Activated CD4-positive, alpha-beta T cell treated with anti-CD3 and anti-CD28 coated beads, Interleukin-2, amount 50 U/mL, for 4 hours (primary cell): Measurements from ENCODE around the gene TSC2.

Experiments used
- DNase-seq, 2 experiments: peaks; one replicate each; pipeline ENCODE4 v3.0.0-alpha.2; 2020

TSC2 gene

DNA sequence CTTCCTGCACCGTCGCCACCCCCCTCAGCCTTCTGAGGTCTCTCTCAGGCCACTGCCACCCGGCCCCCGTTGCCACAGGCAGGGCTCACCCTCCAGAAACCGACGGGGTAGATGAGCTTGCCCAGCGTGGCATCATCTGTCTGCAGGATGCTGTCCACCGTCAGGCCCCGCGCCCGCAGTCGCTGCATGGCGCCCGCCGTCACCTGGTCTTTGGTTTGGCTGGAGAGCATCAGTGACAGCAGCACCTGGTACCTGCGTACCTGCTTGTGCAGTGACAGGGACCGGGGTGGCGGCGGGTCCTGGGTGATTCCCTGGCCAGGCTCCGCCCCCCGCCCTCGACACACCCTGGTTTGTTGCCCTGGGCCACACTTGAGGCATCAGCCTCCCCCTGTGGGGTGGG lies 3.2 kb upstream of the TSC2 start:
- no peak for DNase-seq

DNA sequence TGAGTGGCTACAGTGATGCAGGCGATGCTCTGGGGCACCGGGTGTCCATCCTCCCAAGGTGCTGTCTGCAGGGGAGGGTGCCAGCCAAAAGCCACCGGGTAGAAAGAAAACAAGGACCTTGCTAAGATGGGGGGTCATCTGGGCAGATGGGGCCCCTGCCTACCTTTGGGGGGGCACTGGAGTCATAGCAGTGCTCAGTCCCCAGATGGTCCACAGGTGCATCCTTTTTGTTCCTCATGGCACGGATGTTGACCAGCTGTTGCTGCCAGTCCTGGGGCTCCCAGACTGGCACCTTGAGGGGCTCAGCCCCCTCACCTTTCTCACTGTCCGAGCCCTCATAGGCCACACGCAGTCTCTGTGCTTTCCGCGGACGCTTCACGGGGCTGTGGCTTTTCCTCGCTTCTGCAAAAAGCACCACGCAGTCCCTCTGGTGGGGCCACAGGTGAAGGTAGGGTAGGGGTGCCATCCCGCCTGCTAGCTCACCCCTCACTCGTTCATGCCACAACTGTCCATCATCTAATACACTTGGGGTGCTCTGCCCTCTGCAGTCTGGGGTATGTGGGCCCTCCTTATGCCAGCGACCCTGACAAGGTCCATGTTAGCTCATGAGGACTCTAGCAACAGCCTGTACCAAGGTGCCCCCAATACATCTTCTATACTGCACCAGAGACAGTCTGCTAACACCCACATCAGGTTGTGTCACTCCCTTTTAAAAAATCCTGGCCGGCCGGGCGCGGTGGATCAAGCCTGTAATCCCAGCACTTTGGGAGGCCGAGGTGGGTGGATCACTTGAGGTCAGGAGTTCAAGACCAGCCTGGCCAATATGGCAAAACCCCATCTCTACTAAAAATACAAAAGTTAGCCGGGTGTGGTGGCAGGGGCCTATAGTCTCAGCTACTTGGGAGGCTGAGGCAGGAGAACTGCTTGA lies 1.6 kb upstream of the TSC2 start:
- no peak for DNase-seq

DNA sequence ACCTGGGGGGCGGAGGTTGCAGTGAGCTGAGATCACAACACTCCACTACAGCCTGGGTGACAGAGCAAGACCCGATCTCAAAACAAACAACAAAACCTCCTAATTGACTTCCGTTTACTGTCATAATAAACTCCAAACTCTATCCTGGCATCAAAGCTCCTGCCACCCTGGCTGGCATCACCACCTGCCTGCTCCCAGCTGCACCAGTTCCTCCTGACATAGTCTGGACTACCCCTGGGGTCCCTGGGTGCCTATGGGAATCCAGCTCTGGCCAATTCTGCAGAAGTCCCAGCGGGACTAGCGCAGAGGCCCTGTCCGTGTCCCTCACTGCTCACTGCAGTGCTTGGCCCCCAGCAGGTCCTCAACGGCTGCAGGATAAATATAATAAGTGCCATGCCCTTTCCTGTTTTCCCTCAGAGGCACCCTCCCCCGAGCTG lies 874 bp upstream of the TSC2 start:
- no peak for DNase-seq

DNA sequence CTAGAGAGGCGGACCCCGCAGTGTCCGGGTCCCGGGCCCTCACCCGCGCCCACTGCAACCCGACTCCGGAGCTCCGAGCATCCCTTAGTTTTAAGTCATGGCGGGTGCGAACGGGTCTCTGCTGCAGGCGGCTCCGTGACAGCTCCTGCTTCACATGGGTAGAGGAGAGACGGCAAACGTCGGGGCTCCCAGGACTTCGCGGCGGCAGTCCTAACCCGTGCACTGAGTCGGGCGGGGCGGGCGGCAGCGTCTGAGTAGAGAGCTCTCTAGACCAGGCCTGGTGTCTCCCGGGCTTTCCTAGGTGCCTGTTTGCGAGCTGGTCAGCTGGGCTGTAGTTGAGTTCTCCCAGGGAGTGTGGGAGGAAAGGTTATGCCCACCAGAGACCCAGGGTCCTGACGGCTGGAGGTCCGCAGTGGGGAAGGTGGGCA lies 345 bp downstream of the TSC2 start:
- DNase-seq, result peak in 1 of 2 experiments; percentile 9

DNA sequence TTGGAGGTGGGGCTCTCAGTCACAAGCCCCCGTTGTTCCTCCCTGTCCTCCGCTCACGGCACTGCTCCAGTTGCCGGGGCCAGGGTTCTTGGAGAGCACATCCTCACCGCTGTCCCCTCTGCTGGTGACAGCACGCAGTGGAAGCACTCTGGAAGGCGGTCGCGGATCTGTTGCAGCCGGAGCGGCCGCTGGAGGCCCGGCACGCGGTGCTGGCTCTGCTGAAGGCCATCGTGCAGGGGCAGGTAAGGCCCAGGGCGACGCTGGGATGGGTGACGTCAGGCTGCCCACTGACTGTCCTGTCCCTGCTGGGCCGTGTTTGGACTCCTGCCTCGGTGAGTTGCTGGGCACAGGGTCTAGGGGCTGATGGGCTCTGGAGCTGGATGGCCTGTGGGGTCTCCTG lies 5.4 kb downstream of the TSC2 start:
- DNase-seq, result no peak

DNA sequence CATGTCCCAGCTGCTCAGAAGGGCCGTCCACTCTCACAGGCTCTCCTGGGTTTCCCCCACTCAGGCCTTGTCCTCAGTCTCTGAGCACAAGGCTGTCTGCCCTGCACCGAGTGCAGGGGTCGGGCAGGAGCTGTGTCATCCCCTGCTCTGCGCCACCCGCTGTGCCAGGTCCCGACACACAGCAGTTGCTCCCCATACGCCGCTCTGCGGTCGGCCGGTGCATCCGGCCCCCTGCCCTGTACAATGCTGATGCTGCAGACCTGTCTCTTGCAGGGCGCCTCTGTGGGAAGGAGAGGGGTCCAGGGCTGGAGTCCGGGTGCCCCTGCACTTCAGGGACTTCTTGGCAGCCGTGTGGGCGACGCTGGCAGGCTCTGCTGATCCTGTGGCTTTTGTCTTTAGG lies 6.1 kb downstream of the TSC2 start:
- no peak for DNase-seq

DNA sequence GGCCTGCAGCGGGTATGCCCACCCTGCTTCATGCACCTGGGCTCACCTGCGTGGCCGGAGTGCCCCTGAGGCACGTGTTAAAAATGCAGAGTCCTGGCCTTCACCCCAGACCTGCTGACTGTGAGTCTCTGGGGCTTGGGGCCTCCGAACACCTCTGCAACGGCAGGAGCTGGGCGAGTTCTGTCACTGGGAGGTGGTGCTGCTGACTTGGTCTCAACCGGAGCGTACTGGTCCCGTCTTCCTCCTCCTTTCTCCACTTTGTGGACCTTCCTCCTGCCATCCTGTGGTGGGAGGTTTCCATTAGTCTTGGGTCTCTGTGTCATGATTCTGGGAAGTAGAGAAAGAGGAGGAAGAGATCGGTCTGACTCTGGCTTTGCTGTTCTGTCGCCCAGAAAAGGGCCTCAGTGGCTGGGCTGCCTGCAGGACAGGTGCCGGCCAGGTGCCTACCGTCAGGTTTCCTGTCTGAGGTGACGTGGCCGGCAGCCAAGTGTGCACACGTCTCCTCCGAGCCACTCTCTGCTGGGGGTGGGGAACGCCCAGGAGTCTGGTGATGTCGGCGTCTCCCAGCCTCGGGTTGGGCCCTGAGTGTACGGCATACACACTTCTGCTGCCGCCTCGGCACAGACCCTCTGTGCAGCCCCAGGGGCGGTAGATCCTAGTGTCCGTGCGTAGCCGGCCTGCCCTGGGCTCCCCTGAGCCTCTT lies 6.9 kb downstream of the TSC2 start:
- no peak for DNase-seq

DNA sequence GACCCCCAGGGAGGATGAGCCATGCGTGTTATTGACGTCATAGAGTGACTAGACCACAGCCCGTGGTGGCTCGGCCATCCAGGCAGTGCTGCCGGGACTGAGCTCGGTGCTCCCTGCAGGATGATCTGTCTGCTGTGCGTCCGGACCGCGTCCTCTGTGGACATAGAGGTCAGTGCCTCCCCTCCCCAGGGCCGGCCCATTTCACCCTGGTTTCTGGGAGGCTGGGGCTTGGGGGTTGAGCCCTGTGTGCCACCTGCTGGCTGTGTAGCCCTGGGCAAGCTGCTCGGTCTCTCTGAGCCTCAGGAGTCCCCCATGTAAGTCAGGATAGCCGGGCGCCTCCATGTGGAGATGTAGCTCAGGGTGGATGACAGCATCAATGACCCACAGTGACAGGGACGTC lies 8.3 kb downstream of the TSC2 start:
- DNase-seq, result no peak

DNA sequence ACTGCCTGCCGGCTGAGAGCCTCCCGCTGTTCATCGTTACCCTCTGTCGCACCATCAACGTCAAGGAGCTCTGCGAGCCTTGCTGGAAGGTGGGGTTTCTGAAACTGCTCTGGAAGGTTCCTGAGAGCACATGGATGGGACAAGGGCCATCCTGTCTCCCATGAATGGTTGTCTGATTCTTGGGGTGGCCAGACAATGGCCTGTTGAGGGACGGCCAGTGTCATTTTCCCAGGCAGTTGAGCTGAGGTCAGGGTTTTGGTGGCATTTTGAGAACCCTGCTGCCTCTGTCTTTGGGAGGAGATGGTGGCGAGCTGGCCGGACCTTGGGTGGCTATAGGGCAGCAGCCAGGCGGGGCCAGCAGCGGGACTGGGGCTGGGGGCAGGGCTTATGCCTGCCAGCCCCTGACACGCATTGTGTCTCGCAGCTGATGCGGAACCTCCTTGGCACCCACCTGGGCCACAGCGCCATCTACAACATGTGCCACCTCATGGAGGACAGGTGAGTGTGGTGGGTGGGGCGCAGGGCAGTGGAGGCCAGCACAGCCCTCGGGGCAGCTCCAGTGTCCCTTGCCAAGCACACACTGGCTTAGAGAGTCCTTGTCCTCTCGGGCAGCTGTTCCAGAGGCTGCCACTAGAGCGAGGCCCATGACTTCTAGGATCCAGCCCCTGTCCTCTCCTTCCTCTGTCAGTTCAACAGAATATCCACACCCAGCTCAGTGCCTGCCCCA lies 9.1 kb downstream of the TSC2 start:
- no peak for DNase-seq

DNA sequence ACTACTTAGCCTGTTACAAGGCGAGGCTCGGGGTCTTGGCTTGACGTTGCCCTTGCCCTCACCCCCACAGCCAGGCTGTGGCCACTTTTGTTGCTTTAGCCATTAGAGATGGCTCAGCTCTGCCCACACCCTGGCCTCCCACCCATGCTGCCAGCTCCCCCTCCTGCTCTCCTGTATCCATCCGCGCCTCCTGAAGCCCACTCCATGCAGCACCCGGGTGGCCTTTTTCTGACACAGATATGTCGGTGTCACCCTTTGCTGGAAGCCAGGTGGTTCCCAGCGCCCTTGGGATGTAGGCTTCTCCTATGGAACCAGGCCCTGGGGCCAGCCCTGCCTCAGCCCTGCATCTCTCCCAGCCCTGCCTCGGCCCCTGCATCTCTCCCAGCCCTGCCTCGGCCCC lies 9.7 kb downstream of the TSC2 start:
- DNase-seq, result no peak

DNA sequence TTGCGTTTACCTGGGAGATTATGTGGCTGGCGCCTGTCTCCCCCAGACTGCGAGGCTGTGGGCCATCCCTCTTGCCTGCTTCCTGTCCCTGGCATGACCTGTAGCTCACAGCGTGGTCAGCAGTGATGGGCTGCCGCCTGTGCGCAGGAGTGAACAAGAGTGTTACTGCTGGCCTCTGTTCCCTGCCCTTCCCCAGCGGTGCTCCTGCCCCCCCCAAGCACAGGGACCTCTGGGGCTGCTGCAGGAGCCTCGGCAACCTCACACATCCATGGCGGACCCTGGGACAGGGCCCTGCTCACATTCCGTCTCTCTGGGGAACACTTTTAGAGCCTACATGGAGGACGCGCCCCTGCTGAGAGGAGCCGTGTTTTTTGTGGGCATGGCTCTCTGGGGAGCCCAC lies 10.6 kb downstream of the TSC2 start:
- no peak for DNase-seq

DNA sequence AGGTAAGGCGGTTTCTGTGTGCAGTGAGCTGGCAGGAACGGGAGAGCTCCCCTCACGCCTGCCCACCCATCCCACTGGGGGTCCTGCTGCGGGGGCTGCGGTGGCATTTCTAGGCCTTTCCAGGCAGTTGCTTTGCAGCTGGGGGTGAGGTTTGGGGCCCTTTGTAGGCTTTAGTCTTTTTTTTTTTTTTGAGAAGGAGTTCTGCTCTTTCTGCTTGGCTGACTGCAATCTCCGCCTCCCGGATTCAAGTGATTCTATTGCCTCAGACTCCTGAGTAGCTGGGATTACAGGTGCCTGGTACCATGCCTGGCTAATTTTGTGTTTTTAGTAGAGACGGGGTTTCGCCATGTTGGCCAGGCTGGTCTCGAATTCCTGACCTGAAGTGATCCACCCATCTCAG lies 11.1 kb downstream of the TSC2 start:
- DNase-seq, result no peak

DNA sequence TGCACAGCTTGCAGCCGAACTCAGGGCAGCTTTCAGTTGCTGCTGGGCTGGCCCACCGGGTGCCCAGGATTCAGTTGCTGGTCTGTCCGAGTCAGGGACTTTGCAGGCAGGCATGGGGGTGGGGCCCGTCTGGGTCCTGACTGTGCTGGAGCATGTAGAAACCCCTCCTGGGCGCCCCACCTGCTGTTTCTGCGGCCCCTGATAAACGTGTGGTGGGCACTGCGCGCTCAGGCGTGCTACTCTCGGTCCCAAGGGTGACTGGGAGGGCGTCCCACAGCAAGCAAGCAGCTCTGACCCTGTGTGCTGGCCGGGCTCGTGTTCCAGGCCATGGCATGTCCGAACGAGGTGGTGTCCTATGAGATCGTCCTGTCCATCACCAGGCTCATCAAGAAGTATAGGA lies 12.6 kb downstream of the TSC2 start:
- DNase-seq, result no peak

DNA sequence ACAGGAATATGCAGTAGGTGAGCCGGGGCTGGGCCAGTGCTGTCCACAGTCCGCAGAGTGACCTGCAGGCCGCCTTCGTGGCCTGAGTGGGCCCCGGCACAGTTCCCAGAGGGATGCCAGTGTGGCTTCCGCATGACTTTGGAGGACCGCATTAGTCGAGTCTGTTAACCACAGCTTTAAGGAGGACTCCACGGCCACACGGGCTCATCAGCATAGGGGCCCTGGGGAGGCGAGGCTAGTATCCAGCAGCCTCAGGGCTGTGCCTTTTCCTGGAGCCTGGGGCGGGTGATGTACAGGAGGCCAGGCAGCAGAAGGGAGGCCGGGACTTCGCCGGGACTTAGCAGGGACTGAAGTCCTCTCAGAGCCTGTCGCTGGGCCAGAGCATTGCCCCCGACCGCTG lies 13.2 kb downstream of the TSC2 start:
- DNase-seq, result no peak

DNA sequence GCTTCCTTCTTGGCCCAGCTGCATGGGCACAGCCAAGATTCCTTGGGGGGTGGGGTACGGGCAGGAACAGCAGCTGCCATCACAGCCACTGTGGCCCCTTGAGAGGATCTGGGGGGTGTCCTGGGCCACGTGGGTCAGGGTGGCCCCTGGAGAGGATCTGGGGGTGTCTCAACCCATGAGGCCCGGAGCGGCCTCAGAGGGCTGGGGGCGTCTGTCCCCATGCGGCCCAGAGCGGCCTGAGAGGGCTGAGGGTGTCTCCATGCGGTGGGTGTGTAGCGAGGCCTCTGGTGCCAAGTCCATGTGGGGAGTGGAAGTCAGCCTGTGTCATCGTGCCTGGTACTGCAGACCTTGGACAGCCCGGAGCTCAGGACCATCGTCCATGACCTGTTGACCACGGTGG lies 13.7 kb downstream of the TSC2 start:
- DNase-seq, result no peak

DNA sequence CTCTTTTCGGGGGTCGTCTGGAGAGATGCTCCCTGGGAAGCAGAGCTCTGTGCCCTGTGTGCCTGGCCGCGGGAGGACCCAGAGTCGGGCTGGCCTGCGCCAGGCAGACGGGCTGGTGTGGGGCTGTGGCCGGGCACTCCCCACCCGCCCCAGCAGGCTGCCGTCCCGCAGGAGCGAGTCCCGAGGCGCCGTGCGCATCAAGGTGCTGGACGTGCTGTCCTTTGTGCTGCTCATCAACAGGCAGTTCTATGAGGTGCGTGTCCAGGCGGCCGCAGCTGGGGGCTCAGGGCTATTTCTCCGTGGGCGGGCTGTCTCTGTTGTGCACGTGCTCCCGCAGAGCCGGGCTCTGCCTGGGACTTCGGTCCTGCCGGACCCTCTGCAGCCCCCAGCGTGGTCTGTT lies 15.0 kb downstream of the TSC2 start:
- DNase-seq, result no peak

DNA sequence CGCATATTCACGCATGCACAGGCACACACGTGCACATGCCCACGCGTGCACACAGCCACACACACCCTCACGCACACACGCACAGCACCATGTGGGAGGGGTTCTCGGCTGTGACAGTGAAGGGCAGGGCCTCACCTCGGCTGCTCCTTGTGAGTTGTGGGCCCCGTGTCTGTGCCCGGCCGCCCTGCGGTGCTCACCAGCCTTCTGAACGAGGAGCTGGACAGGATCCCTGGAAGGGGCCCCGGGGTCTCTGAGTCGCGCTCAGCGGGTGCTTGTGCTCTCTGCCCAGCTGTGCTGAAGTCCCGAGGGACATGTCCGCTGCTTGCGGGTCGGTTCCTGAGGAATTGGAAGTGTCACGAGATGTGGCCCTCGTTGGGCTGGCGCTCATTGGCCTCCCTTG lies 16.1 kb downstream of the TSC2 start:
- DNase-seq, result no peak

DNA sequence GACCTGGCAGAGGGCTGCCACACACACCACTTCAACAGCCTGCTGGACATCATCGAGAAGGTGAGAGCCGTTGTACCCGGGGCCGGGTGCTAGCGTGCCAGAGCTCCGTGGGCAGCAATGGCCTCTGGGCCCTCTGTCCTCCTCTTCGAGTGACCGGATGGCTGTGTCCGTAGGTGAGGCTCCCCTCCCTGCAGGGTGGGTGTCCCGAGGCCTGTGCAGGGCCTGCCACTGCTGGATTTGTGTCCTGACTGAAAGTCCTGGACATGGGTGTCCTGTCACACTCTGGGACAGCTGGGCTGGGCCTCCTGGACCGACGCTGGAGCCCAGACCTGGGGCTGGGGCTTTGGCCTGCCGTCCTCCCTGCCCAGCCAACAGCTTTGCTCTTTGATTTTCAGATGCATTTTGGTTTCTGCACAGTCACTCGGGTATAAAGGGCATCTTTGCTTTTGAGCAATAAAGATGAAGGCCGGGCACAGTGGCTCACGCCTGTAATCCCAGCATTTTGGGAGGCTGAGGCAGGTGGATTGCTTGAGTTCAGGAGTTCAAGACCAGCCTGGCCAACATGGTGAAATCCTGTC lies 16.7 kb downstream of the TSC2 start:
- DNase-seq, result no peak

DNA sequence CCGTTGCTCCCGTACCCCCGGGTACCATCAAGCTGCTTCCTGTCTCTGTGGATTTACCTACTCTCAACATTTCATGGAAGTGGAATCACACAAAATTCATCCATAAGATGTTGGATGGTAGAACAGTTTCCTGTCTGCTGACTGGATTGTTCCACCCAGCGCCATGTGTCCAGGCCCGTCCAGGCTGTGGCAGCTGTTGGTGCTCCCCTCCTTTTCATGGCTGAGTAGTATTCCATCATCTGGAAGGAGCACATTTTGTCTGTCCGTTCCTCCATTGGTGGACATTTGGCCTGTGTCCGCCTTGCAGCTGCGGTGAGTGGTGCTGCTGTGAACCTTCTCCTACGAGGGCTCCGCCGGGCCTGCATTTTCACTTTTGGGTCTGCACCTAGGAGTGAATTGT lies 18.4 kb downstream of the TSC2 start:
- DNase-seq, result no peak

DNA sequence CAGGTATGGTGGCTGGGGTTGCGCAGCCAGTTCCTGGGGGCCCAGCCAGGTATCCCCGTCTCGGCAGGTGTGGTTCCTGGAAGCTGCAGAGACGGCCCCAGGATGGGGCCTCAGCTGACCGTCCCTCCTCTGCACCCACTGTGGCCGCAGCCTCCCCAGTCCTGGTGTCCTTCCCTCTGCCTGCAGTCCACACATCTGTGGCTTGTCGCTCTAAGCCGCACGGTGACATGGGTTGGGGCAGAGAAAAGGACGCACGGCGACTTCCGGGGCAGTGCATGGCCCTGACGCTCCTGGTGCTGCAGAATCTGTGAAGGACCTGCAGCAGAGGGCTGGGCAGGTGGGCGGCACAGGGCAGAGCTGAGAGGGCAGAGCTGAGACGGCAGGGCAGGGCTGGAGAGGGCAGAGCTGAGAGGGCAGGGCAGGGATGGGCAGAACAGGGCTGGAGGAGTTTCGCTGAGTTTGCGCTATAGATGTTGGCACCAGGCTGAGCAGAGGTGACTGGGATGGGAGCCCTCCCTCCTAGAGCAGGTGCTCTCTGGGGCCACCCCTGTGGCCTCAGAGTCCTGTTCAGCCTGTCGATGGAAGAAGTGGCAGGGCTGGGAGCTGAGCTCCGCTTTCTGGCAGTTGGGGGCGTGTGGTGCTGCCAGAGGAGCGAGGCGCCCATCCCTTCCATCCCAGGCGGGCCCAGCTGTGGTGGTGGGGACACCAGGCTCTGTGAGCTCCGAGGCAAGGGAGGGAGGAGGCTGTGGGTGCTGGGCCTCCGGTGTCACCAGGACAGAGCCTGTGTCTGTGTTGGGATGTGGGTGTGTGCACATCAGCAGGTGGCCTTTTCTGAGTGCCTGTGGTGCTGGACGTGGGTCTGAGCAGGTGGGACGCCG lies 23.0 kb downstream of the TSC2 start:
- DNase-seq, result no peak

DNA sequence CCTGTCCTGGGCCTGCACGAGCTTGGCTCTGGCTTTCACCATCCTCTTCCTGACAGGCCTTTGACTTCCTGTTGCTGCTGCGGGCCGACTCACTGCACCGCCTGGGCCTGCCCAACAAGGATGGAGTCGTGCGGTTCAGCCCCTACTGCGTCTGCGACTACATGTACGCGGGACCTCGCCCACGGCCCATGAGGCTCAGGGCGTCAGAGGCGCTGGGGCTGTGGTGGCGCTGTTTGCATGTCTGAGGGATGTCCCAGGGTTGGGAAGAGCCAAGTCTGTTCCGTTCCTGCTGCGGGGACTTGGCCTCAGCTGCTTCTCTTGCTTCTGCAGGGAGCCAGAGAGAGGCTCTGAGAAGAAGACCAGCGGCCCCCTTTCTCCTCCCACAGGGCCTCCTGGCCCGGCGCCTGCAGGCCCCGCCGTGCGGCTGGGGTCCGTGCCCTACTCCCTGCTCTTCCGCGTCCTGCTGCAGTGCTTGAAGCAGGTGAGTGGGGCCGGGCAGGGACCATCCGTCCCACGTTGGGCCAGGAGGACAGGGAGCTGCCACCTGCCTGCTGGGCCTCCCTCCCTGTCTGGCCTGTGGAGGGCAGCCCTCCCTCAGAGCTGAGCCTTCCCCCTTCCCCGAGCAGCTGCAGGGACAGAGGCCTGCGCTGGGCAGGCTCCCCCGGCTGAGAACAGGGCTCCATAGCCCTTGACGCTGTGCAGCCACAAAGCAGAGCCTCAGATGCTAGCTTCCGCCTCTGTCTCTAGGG lies 23.8 kb downstream of the TSC2 start:
- DNase-seq, result no peak

DNA sequence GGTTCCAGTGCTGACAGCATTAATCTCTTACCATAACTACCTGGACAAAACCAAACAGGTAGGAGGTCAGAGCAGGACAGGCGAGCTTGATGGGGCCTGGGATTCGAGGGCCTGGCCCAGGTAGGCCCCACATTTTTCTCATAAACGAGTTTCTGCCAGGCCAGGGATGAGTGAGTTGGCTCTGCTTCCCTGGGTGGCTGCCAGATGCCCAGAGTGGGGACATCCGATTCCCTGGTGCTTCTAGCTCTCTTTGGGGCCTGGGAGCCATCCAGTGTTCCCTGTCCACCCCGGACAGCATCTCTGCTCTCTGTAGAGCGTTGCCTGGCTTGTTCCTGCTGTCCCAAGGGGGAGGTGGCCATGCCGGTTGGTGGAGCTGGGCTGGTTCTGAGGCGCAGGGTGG lies 25.1 kb downstream of the TSC2 start:
- no peak for DNase-seq
